Measurements from ENCODE around the gene ITPR3.

DNA sequence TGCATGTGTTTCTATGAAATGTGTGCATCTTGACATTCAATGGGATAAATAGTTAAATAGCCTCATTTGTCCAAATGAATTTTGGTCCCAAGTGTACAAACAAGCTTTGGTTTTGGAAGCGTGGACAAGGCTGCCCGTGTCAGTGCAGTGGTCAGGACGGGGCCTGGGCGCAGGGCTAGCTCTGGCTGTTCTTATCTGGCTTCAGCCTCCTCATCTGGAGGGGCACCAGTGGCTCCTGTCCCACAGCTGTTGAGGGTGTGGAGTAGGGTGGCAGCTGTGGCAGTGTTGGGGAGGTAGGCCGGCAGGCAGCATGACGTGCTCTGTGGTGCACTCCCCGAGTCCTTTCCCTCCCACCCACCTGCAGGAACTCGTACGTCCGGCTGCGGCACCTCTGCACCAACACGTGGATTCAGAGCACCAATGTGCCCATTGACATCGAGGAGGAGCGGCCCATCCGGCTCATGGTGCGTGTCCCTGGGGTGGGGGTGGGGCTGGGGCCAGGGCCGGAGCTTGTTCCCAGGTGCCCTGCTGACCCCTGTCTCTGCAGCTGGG lies 43.5 kb downstream of the ITPR3 start:
- TF ChIP-seq ERF (CRISPR knock-in tag; IDR thresholded peaks at IDR 0.05) (no peak), GFI1 (CRISPR knock-in tag; IDR thresholded peaks at IDR 0.05; ENCODE audit: borderline replicate concordance) (no peak), CTCF (CRISPR knock-in tag; IDR thresholded peaks at IDR 0.05) (no peak), CREB1 (IDR thresholded peaks at IDR 0.05) (no peak), CREB1 (CRISPR knock-in tag; IDR thresholded peaks at IDR 0.05) (no peak), BRCA1 (CRISPR knock-in tag; IDR thresholded peaks at IDR 0.05) (no peak), EZH2 (conservative IDR thresholded peaks at IDR 0.05; ENCODE audit: low read depth, low read length) (no peak), KAT7 (CRISPR knock-in tag; IDR thresholded peaks at IDR 0.05; ENCODE audit: borderline replicate concordance) (no peak)
- TF ChIP-seq, protein P1, sequence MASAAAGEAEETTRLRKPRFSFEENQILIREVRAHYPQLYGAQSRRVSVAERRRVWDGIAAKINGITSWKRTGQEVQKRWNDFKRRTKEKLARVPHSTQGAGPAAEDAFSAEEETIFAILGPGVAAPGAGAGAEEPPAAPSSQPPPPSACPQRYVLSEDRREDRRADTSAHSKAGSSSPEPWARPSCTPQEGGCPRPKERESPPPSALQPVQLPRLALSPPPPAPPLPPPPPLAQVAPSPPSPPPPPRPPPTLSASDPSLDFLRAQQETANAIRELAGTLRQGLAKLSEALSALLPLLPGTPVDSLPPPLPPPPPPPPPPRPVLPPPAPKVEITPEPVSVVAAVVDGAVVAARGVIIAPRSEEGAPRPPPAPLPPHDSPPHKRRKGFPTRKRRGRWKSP (CRISPR knock-in tag; IDR thresholded peaks at IDR 0.05) = no peak
- TF ChIP-seq, protein P2, sequence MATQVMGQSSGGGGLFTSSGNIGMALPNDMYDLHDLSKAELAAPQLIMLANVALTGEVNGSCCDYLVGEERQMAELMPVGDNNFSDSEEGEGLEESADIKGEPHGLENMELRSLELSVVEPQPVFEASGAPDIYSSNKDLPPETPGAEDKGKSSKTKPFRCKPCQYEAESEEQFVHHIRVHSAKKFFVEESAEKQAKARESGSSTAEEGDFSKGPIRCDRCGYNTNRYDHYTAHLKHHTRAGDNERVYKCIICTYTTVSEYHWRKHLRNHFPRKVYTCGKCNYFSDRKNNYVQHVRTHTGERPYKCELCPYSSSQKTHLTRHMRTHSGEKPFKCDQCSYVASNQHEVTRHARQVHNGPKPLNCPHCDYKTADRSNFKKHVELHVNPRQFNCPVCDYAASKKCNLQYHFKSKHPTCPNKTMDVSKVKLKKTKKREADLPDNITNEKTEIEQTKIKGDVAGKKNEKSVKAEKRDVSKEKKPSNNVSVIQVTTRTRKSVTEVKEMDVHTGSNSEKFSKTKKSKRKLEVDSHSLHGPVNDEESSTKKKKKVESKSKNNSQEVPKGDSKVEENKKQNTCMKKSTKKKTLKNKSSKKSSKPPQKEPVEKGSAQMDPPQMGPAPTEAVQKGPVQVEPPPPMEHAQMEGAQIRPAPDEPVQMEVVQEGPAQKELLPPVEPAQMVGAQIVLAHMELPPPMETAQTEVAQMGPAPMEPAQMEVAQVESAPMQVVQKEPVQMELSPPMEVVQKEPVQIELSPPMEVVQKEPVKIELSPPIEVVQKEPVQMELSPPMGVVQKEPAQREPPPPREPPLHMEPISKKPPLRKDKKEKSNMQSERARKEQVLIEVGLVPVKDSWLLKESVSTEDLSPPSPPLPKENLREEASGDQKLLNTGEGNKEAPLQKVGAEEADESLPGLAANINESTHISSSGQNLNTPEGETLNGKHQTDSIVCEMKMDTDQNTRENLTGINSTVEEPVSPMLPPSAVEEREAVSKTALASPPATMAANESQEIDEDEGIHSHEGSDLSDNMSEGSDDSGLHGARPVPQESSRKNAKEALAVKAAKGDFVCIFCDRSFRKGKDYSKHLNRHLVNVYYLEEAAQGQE (IDR thresholded peaks at IDR 0.05; ENCODE audit: borderline replicate concordance in 1 of 2, low read depth in 1 of 2, low read length in 2 of 2) = no peak
- TF ChIP-seq, protein P3, sequence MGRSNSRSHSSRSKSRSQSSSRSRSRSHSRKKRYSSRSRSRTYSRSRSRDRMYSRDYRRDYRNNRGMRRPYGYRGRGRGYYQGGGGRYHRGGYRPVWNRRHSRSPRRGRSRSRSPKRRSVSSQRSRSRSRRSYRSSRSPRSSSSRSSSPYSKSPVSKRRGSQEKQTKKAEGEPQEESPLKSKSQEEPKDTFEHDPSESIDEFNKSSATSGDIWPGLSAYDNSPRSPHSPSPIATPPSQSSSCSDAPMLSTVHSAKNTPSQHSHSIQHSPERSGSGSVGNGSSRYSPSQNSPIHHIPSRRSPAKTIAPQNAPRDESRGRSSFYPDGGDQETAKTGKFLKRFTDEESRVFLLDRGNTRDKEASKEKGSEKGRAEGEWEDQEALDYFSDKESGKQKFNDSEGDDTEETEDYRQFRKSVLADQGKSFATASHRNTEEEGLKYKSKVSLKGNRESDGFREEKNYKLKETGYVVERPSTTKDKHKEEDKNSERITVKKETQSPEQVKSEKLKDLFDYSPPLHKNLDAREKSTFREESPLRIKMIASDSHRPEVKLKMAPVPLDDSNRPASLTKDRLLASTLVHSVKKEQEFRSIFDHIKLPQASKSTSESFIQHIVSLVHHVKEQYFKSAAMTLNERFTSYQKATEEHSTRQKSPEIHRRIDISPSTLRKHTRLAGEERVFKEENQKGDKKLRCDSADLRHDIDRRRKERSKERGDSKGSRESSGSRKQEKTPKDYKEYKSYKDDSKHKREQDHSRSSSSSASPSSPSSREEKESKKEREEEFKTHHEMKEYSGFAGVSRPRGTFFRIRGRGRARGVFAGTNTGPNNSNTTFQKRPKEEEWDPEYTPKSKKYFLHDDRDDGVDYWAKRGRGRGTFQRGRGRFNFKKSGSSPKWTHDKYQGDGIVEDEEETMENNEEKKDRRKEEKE (IDR thresholded peaks at IDR 0.05) = no peak

Data from HepG2 (cell line).